ENCODE results near the gene CENPF. TPM values are rescaled to one million over a fixed set of nuclear protein-coding genes. Genes with fewer than 3 reads are reported as not detected.

CENPF gene
- total and polyA plus RNA-seq, 2 of the 13 experiments (the other 11 are each of a cell fraction or from before 2014, with no cell fraction given) = 14.7 to 84.9 TPM

- Histone ChIP-seq H3K27me3 (ENCODE audit: control insufficient read depth in 1 of 2, insufficient read depth in 2 of 2, low read length in 2 of 2) (no peaks in the 10 kb centered on the region), H3K9ac (ENCODE audit: insufficient read depth, low read depth, low read length) (no peak overlapping the region), H3K4me1 (ENCODE audit: insufficient read depth, low read length) (no peaks in the 10 kb centered on the region), H3K36me3 (replicated peaks in 1 of 2; ENCODE audit: control insufficient read depth in 1 of 2, insufficient read depth in 2 of 2, low read length in 2 of 2) (peaks cover 5 to 51% of the 10 kb centered on the region in 2 experiments), H3K79me2 (ENCODE audit: insufficient read depth, low read length) (peaks cover 40% of the 10 kb centered on the region), H2AFZ (ENCODE audit: low read length) (no peak overlapping the region), H3K4me3 (replicated peaks in 1 of 3; ENCODE audit: insufficient read depth in 1 of 3, low read depth in 2 of 3, low read length in 3 of 3) (no peak overlapping the region), H3K4me2 (ENCODE audit: low read depth, low read length) (no peak overlapping the region), H4K20me1 (ENCODE audit: insufficient read depth, low read length) (no peaks in the 10 kb centered on the region), H3K27ac (ENCODE audit: extremely low read length, insufficient read depth, low read length) (no peak overlapping the region), H3K9me3 (ENCODE audit: low read length) (no peaks in the 10 kb centered on the region)
- no peak for DNase-seq (ENCODE audit: low spot score)
- intact Hi-C loops (cut with micrococcal nuclease; ENCODE audit: unreplicated experiment) (no loop called here), in situ Hi-C loops (cut with HindIII; ENCODE audit: extremely low pct_ligation_motif_present, low pct_unique_long_range_greater_than_20kb) (no loop called here)
- 98% methylated on average over 6 of the region's 6 CpGs for WGBS (ENCODE audit: low lambda C conversion rate)
- no TSS peak for BruUV-seq (replicated peaks)
- ATAC-seq = no peak
- POLR2A ChIA-PET = no interaction called here
- no peak for TF ChIP-seq ZNF281 (CRISPR knock-in tag; IDR thresholded peaks at IDR 0.05; ENCODE audit: borderline replicate concordance)
- TF ChIP-seq ARNT2 (CRISPR knock-in tag; IDR thresholded peaks at IDR 0.05; ENCODE audit: low read depth) = no peak
- CTCF ChIA-PET (ENCODE audit: low intra/inter-chr PET ratio, low total read pairs) = no interaction called here
- no peak for FAIRE-seq
Measured at GRCh38 chr1:214615109-214615508, 12.1 kb downstream of the CENPF start.

GRCh38 chr1:214615871-214616270, 12.9 kb downstream of the CENPF start:
- no peaks in the 10 kb centered on the region for H4K20me1 ChIP-seq (ENCODE audit: insufficient read depth, low read length)
- peaks cover 33% of the 10 kb centered on the region for H3K79me2 ChIP-seq (ENCODE audit: insufficient read depth, low read length)
- no peak overlapping the region for H3K27ac ChIP-seq (ENCODE audit: extremely low read length, insufficient read depth, low read length)
- 98% methylated on average over 3 of the region's 3 CpGs for WGBS (ENCODE audit: low lambda C conversion rate)
- no peak overlapping the region for H3K4me3 ChIP-seq (replicated peaks in 1 of 3; ENCODE audit: insufficient read depth in 1 of 3, low read depth in 2 of 3, low read length in 3 of 3)
- no peak for DNase-seq (ENCODE audit: low spot score)
- no peaks in the 10 kb centered on the region for H3K27me3 ChIP-seq (ENCODE audit: control insufficient read depth in 1 of 2, insufficient read depth in 2 of 2, low read length in 2 of 2)
- no peak for TF ChIP-seq XRCC5 (optimal IDR thresholded peaks at IDR 0.05; ENCODE audit: low read length)
- TF ChIP-seq HOXA3 (CRISPR knock-in tag; IDR thresholded peaks at IDR 0.05) = no peak
- no peak for TF ChIP-seq KDM2A (CRISPR knock-in tag; IDR thresholded peaks at IDR 0.05; ENCODE audit: borderline replicate concordance, low read depth)
- FAIRE-seq = no peak
- BruUV-seq (replicated peaks) = no TSS peak
- peaks cover 11 to 59% of the 10 kb centered on the region in 2 experiments for H3K36me3 ChIP-seq (replicated peaks in 1 of 2; ENCODE audit: control insufficient read depth in 1 of 2, insufficient read depth in 2 of 2, low read length in 2 of 2)
- no peak overlapping the region for H3K9ac ChIP-seq (ENCODE audit: insufficient read depth, low read depth, low read length)
- H3K4me2 ChIP-seq (ENCODE audit: low read depth, low read length) = no peak overlapping the region
- H3K4me1 ChIP-seq (ENCODE audit: insufficient read depth, low read length) = no peaks in the 10 kb centered on the region
- in situ Hi-C loops (cut with HindIII; ENCODE audit: extremely low pct_ligation_motif_present, low pct_unique_long_range_greater_than_20kb) = no loop called here
- CTCF ChIA-PET (ENCODE audit: low intra/inter-chr PET ratio, low total read pairs) = no interaction called here
- H2AFZ ChIP-seq (ENCODE audit: low read length) = no peak overlapping the region
- ATAC-seq = no peak
- POLR2A ChIA-PET = no interaction called here
- intact Hi-C loops (cut with micrococcal nuclease; ENCODE audit: unreplicated experiment) = no loop called here
- no peaks in the 10 kb centered on the region for H3K9me3 ChIP-seq (ENCODE audit: low read length)
